ENCODE measurements around the gene LMBRD2. TPM values are rescaled to one million over a fixed set of nuclear protein-coding genes. Genes with fewer than 3 reads are reported as not detected.
"Not testable (repeated sequence)": the region's sequence is repeated elsewhere in the genome, so short reads cannot be mapped to it uniquely, and the experiment has no call there.

LMBRD2 gene
- total RNA-seq, result 9.8 TPM in 2 replicates

GRCh38 chr5:36151434-36152323 is at the start of gene LMBRD2, which contains the start of gene SKP2:
TSS of gene LMBRD2 (minus strand) at chr5:36151887. CDS start at chr5:36143349, 8,538 bp downstream.
TSS of gene SKP2 (plus strand) at chr5:36152111. CDS start at chr5:36152263, 152 bp downstream.
- peak within 1 kb of the TSS; percentile 85 for H3K4me3 Mint-ChIP-seq
- H3K9me3 Mint-ChIP-seq, result no peaks in the 10 kb centered on the region
- intact Hi-C loops (cut with micrococcal nuclease), result loop anchor here (1.0 to 5.0 kb wide), 5 partner anchors 91 to 1234 kb away; partner anchors contain the start of genes BRIX1, IL7R, NIPBL and NUP155
- H3K27ac Mint-ChIP-seq, result peak within 1 kb of the TSS; percentile 90
- H3K36me3 Mint-ChIP-seq (ENCODE audit: low read depth), result peaks cover 33% of the 10 kb centered on the region
- peak; percentile 99 for DNase-seq
- peaks cover 36% of the 10 kb centered on the region for H3K4me1 Mint-ChIP-seq
- no peaks in the 10 kb centered on the region for H3K27me3 Mint-ChIP-seq

- Mint-ChIP-seq H3K4me3 (no peak overlapping the region), H3K4me1 (no peaks in the 10 kb centered on the region), H3K9me3 (peaks cover 3% of the 10 kb centered on the region), H3K36me3 (ENCODE audit: low read depth) (peaks cover 26% of the 10 kb centered on the region), H3K27me3 (no peaks in the 10 kb centered on the region), H3K27ac (no peak overlapping the region)
- intact Hi-C loops (cut with micrococcal nuclease), result no loop called here
- no peak for DNase-seq
Observed at GRCh38 chr5:36200513-36200912, 48.8 kb upstream of the LMBRD2 start.

- H3K9me3 Mint-ChIP-seq, result no peaks in the 10 kb centered on the region
- no peaks in the 10 kb centered on the region for H3K27me3 Mint-ChIP-seq
- intact Hi-C loops (cut with micrococcal nuclease), result no loop called here
- H3K36me3 Mint-ChIP-seq (ENCODE audit: low read depth), result peaks cover 24% of the 10 kb centered on the region
- no peak for DNase-seq
- H3K4me3 Mint-ChIP-seq, result no peak overlapping the region
- no peaks in the 10 kb centered on the region for H3K4me1 Mint-ChIP-seq
- H3K27ac Mint-ChIP-seq, result no peak overlapping the region
Observed at GRCh38 chr5:36199620-36200019, 47.9 kb upstream of the LMBRD2 start.

- peaks cover 25% of the 10 kb centered on the region for H3K36me3 Mint-ChIP-seq (ENCODE audit: low read depth)
- not testable (repeated sequence) for H3K9me3 Mint-ChIP-seq
Observed at GRCh38 chr5:36198783-36199182, 47.1 kb upstream of the LMBRD2 start.

GRCh38 chr5:36198281-36198680 is 46.6 kb upstream of the LMBRD2 start:
- Mint-ChIP-seq H3K36me3 (ENCODE audit: low read depth) (peaks cover 24% of the 10 kb centered on the region), H3K27ac (no peak overlapping the region), H3K4me1 (no peaks in the 10 kb centered on the region), H3K9me3 (no peaks in the 10 kb centered on the region), H3K27me3 (no peaks in the 10 kb centered on the region), H3K4me3 (no peak overlapping the region)
- DNase-seq, result no peak
- intact Hi-C loops (cut with micrococcal nuclease), result no loop called here

More at GRCh38 chr5:36198783-36199182, 47.1 kb upstream of the LMBRD2 start:
- H3K4me3 Mint-ChIP-seq; H3K4me1 Mint-ChIP-seq; H3K27me3 Mint-ChIP-seq; DNase-seq; intact Hi-C loops (cut with micrococcal nuclease); H3K27ac Mint-ChIP-seq: not testable (repeated sequence)

GRCh38 chr5:36193746-36194145 is 42.1 kb upstream of the LMBRD2 start:
- Mint-ChIP-seq H3K4me1 (no peaks in the 10 kb centered on the region), H3K27me3 (no peaks in the 10 kb centered on the region), H3K27ac (no peak overlapping the region), H3K36me3 (ENCODE audit: low read depth) (peaks cover 43% of the 10 kb centered on the region), H3K9me3 (peaks cover 2% of the 10 kb centered on the region), H3K4me3 (no peak overlapping the region)
- DNase-seq, result no peak
- intact Hi-C loops (cut with micrococcal nuclease), result no loop called here

- H3K27me3 Mint-ChIP-seq; intact Hi-C loops (cut with micrococcal nuclease); H3K4me1 Mint-ChIP-seq: not testable (repeated sequence)
Observed at GRCh38 chr5:36184408-36184807, 32.7 kb upstream of the LMBRD2 start.

GRCh38 chr5:36181774-36182173 is 30.1 kb upstream of the LMBRD2 start:
- H3K36me3 Mint-ChIP-seq (ENCODE audit: low read depth), result peaks cover 65% of the 10 kb centered on the region
- peaks cover 2% of the 10 kb centered on the region for H3K4me1 Mint-ChIP-seq
- H3K27me3 Mint-ChIP-seq, result no peaks in the 10 kb centered on the region
- H3K9me3 Mint-ChIP-seq, result peaks cover 9% of the 10 kb centered on the region
- intact Hi-C loops (cut with micrococcal nuclease), result no loop called here
- DNase-seq, result no peak
- no peak overlapping the region for H3K4me3 Mint-ChIP-seq
- no peak overlapping the region for H3K27ac Mint-ChIP-seq

More at GRCh38 chr5:36184408-36184807, 32.7 kb upstream of the LMBRD2 start:
- not testable (repeated sequence) for H3K27ac Mint-ChIP-seq, H3K4me3 Mint-ChIP-seq, DNase-seq
- H3K9me3 Mint-ChIP-seq, result peaks cover 18% of the 10 kb centered on the region
- H3K36me3 Mint-ChIP-seq (ENCODE audit: low read depth), result peaks cover 68% of the 10 kb centered on the region

GRCh38 chr5:36180556-36181350 is 29.1 kb upstream of the LMBRD2 start:
- no peaks in the 10 kb centered on the region for H3K27me3 Mint-ChIP-seq
- no peak overlapping the region for H3K27ac Mint-ChIP-seq
- intact Hi-C loops (cut with micrococcal nuclease), result no loop called here
- H3K4me3 Mint-ChIP-seq, result no peak overlapping the region
- DNase-seq, result no peak
- H3K36me3 Mint-ChIP-seq (ENCODE audit: low read depth), result peaks cover 61% of the 10 kb centered on the region
- peaks cover 2% of the 10 kb centered on the region for H3K4me1 Mint-ChIP-seq
- H3K9me3 Mint-ChIP-seq, result peaks cover 8% of the 10 kb centered on the region

- no peak for DNase-seq
- Mint-ChIP-seq H3K9me3 (peaks cover 3% of the 10 kb centered on the region), H3K36me3 (ENCODE audit: low read depth) (peaks cover 61% of the 10 kb centered on the region), H3K27me3 (no peaks in the 10 kb centered on the region), H3K4me3 (no peak overlapping the region), H3K4me1 (peaks cover 2% of the 10 kb centered on the region), H3K27ac (no peak overlapping the region)
- intact Hi-C loops (cut with micrococcal nuclease), result no loop called here
Observed at GRCh38 chr5:36179950-36180349, 28.3 kb upstream of the LMBRD2 start.

GRCh38 chr5:36178524-36178890 is 26.8 kb upstream of the LMBRD2 start:
- intact Hi-C loops (cut with micrococcal nuclease), result no loop called here
- Mint-ChIP-seq H3K4me3 (no peak overlapping the region), H3K27ac (no peak overlapping the region), H3K36me3 (ENCODE audit: low read depth) (peaks cover 66% of the 10 kb centered on the region), H3K27me3 (no peaks in the 10 kb centered on the region), H3K9me3 (no peaks in the 10 kb centered on the region), H3K4me1 (peaks cover 5% of the 10 kb centered on the region)
- no peak for DNase-seq

- Mint-ChIP-seq H3K27ac (no peak overlapping the region), H3K9me3 (no peaks in the 10 kb centered on the region), H3K27me3 (no peaks in the 10 kb centered on the region), H3K4me1 (peaks cover 7% of the 10 kb centered on the region), H3K4me3 (no peak overlapping the region), H3K36me3 (ENCODE audit: low read depth) (peaks cover 68% of the 10 kb centered on the region)
- no peak for DNase-seq
- intact Hi-C loops (cut with micrococcal nuclease), result no loop called here
Observed at GRCh38 chr5:36177715-36178523, 26.2 kb upstream of the LMBRD2 start.

GRCh38 chr5:36177154-36177553 is 25.5 kb upstream of the LMBRD2 start:
- Mint-ChIP-seq H3K4me1 (peaks cover 7% of the 10 kb centered on the region), H3K4me3 (no peak overlapping the region), H3K27ac (no peak overlapping the region), H3K27me3 (no peaks in the 10 kb centered on the region), H3K36me3 (ENCODE audit: low read depth) (peaks cover 67% of the 10 kb centered on the region), H3K9me3 (no peaks in the 10 kb centered on the region)
- intact Hi-C loops (cut with micrococcal nuclease), result no loop called here
- no peak for DNase-seq

All from activated CD4-positive, alpha-beta T cell treated with anti-CD3 and anti-CD28 coated beads, Interleukin-2, amount 10 ng/mL, durations not matched to agents 24 days and 14 days (primary cell).